CD4-positive, alpha-beta T cell treated with Interleukin-15 for 4 hours (primary cell): ENCODE results near the gene PDZD2.
"Not testable (repeated sequence)": the region's sequence is repeated elsewhere in the genome, so short reads cannot be mapped to it uniquely, and the experiment has no call there.

ENCODE experiments used
- DNase-seq: peaks from one replicate; pipeline ENCODE4 v3.0.0-alpha.2; 2020; ENCODE audit warnings: low spot score

The PDZD2 gene

DNA sequence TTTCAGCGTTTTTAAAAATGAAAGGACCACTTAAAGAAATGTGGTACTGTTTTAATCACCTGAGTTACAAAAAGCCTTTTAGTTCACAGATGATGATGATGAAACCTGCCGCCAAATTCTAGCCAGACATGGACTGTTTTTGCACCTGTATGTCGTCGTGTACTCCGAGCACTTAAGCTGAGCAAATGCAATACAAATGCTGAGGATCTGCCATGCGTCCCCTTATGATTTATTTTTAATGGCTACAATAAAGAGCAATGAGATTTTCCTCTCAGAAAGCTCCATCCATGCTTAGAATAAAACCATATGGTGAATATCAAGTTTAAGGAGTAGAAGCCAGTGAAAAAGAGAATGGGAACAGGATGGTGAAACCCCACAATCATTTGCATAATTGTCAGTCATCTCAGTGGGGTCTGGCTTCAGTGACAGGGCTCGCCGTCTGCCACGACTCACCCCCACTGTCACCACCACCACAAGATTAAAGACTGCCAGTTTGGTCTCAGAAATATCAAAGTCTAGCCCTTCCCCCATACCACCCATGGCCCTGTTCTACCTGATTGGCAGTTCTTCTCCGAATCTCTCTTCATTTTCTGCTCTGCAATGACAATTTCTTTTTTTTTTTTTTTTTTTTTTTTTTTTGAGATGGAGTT is 375.3 kb downstream of the PDZD2 start:
- no peak for DNase-seq

DNA sequence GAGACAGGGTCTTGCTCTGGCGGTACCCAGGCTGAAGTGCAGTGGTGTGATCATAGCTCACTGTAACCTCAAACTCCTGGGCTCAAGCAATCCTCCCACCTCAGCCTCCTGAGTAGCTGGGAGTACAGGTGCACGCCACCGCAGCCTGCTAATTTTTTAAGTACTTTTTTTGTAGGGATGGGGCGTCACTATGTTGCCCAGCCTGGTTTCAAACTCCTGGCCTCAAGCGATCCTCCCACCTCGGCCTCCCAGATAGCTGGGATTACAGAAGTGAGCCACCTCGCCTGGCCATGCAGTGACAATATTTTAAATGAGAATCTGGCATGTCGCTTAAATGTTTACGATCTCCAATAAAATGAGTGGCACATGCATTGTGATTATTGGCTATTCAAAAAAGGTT is 376.3 kb downstream of the PDZD2 start:
- not testable (repeated sequence) for DNase-seq

DNA sequence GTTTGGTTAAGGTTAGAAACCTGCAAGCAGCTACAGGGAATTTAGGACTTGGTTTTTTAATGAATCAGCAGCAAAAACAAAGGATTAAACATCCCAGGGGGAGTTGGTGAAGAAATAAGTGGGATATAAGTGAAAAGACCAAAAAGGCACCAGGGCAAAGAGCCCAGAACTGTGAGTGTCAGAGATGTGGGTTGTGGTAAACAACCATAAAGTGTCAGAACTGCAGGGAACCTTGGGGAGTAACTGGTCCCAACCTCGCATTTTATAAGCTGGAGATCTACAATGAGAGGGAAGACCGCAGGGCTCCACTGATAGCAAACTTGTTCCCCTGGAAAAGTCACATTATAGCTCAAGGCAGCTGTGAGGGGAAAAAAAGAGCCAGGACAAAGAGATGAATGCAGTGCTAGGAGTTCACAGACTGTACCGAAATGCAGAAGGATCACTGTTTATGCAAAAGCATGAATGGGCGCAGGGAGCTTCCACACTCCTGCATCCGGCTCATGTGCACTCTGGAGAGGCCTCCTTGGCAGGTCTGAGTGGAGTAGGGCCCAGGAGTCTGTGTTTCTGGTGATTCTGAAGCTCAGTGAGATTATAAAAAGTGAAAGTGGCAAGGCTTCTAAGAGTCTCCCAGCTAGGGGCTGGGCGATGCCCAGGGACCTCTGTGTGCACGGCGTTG is 378.9 kb downstream of the PDZD2 start:
- no peak for DNase-seq

DNA sequence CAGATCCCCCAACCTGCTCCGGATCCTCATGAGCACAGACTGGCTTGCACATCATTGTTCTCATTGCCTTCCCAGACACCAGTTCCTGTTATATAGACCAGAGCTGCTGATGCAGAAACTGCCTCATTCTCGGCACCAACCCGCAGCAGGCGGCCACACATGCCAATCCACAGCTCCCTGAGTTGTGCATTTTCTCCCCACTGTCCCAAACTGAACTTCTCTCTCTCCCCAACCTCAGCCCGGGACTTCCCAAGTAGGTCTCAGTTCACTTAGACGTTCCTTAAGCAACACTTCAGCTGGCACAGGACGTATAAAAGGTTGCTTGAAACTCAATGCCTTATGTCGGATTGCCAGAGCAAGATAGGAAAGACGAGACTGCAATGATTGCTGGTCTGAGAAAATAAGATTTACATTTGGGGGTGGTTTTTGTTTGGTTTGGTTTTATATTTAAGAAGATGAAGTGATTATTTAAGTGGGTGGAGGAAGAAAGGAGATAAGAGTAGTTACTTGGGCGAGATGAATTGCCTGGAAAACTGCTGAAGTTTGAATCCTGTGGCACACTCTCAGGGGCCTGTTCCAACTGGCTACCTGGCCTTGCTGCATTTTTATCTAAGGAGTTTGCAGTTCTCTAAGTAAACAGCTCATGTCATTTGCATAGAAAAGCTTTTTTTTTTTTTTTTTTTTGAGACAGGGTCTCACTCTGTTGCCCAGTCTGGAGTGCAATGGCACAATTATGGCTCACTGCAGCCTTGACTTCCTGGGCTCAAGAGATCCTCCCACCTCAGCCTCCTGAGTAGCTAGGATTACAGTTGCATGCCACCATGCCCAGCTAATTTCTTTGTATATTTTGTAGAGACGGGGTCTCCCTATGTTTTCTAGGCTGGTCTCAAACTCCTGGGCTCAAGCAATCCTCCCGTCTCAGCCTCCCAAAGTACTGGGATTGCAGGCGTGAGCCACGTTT is 379.8 kb downstream of the PDZD2 start:
- no peak for DNase-seq

DNA sequence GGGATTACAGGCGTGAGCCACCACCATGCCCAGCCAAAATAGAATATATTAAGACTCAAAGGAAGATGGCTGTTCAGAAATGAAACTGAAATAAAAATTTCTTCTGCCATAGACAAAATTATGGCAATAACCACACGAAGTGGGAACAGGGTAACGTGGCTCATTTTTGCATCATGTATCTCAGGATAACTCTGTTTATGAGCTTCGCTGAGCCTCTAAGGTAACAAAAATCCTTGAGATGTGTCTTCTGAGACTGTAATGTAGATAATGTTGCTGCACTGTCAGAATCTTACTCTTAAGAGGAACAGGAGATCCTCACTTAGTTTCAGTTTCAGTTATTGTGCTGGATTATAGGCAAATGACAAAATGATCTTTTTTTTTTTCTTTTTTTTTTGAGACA is 381.3 kb downstream of the PDZD2 start:
- DNase-seq: no peak

DNA sequence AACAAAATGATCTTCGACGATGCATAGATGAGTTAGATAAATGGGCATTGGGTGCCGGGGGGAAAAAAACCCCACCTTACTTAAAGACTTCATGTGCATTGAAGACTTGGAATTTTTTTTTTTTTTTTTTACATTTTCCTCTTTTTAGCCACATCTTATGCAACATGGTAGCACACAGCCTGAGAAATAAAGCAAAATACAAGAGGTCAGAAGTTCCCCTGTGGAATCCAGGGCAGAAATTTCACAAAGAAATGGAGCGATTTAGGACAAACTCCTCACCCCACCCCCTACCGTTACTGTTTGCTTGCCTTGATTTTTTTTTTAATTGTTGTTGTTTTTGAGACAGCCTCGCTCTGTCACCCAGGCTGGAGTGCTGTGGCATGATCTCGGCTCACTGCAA is 382.0 kb downstream of the PDZD2 start:
- DNase-seq: no peak

DNA sequence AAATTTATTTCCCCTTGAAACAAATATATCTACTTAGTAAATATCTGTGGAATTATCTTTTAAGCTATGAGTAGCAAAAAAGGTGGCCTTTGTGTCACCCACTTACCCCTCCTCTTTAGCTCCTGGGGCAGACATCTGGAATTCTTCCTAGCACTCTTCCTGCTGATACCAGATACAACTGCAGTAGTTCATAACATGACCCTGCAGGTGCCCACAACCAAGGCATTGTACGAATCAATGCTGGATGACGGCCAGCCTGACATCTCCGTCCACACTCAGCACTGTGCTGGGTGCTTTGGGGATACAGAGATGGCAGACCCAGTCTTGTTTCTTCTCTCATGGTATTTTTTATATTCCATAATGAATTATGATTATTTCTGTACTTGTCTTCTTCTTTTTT is 382.8 kb downstream of the PDZD2 start:
- no peak for DNase-seq

DNA sequence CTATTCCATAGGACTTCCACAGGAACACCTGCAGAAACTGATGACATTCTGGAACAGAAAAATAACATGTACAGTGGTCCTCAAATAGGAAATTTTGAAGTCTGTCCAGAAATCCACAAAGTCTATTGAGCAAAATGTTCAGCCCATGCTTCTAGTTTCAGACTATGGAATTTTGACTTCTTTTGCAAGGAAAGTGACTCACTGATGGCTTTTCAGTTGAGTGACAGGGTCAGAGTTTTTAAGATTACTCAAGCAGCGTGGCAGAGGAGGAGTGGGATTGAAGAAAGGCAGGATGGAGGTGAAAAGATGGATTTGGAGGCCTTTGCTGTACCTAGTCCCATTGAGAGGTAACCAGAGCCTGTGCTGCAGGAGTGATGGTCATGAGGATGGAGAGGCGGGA is 383.7 kb downstream of the PDZD2 start:
- no peak for DNase-seq

DNA sequence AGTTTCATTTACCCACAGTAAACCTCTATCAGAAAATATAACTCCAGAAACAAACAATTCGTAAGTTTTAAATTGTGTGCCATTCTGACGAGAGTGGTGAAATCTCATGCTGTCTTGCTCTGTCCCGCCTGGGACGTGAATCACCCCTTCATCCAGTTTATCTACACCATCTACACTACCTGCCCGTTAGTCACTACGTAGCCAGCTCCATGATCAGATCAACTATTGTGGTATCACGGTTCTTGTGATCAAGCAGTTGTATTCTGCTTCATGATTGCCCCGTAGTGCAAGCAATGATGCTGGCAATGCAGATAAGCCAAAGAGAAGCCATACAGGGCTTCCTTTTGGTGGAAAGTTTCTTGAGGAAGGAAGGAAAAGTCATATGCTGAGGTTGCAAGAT is 384.9 kb downstream of the PDZD2 start:
- no peak for DNase-seq

DNA sequence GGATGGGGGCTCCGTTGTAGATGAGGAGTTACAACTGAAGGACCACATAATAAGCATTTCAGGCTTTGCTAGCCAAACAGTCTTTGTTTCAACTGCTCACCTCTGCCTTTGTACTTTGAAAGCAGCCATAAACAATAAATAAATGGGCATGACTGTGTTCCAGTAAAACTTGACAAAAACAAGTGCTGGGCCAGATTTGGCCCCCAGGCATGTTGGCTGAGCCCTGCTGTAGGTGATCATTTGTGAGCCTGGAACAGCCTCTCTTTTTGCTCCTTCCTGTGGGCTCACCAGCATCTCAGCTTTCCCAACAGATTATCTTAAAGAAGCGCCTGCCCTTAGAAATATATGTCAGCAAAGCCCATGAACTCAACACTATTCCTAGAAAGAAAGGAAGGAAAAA is 385.8 kb downstream of the PDZD2 start:
- no peak for DNase-seq

DNA sequence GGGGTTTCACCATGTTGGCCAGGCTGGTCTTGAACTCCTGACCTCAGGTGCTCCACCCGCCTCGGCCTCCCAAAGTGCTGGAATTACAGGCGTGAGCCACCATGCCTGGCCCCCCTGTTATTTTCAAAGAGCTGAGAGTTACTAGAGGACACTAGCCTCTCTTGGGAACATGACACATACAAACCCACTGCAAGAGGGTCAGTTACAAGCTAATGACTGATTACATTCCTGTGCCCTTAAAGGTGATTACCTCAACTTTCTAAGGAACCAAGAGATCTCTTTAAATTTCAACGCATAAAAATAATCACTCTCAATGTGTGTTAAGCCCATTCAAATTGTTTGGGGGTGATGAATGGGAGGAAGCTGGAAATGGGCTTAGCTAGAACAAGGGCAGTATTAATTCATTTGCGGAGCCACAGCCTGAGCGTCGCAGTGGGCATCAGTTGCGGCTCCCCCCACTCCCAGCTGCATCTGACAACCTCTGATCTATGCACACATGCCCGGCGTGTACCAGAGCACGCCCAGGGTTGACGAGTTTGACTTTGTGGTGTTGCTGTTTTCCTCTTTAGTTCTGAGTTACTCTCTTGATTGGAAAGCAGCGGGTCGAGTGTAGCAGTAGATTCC is 388.3 kb downstream of the PDZD2 start:
- no peak for DNase-seq

DNA sequence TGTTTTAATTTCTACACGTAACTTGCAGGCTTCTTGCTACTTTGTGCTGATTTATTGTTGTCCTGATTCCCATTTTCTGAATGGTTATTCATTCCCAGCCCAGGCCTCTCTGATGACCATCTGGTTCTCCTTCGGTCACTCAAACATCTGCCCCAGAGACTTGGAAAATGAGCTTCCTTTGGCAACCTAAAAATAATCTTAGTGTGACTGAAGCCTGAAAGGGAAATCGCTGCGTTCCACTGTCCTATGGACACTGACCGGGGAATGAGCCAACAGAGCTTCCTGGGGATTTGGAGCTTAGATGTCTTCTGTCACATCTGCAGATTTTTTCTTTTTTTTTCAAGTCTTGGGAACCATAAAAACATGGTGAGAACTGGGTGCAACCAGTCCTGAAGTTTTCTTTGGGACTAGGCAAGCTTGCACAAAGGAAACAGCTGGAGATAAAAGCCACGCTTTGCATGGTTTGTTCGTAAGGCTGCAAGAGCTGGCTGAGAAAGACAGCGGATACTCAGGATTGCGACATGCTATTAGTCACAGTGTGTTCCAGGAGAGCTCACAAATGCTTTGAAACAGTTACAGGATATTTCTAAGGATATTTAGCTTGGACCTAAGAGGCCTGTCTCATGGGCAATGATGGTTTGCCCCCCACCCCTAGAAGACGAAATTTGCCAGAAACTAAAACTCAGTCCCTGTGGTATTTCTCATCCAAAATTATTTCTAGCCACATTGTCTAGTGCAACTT is 389.0 kb downstream of the PDZD2 start:
- DNase-seq: no peak

DNA sequence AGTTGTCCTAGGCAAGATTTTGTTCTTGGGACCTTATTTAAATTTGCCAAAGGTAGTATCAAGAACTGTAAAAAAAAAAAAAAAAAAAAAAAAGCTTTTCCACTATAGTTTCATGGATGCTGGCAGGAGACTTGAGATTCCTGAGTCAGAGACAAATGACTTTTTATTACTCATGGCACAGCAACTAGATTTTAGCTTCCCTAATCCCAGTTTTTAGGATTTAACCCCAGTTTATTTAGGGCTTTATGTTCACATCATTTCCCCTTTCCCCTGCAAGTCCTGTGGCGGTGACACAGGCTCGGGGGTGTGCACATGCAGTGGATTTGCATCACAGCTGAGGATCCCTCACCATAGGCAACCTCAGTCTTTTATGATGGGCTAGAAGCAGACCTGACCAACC is 390.3 kb downstream of the PDZD2 start:
- DNase-seq: no peak

DNA sequence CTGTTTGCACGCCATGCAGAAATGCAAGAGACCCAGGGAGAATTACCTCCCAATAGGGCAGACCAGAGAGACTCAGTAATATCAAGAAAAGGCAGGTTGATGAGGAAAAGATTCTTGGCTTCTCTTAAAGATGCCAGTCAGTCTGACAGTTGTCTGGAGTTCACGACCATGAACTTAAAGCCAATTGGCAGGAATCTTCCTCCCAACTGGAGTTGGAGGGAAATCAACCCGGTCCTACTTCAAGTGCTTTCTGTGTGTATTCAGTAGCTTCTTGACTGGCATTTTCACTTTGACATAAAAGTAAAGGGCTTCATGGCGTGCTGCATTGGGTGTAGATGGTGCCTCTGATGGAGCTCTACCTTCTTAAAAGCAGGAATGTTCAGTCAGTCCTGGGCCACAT is 390.9 kb downstream of the PDZD2 start:
- DNase-seq: no peak

DNA sequence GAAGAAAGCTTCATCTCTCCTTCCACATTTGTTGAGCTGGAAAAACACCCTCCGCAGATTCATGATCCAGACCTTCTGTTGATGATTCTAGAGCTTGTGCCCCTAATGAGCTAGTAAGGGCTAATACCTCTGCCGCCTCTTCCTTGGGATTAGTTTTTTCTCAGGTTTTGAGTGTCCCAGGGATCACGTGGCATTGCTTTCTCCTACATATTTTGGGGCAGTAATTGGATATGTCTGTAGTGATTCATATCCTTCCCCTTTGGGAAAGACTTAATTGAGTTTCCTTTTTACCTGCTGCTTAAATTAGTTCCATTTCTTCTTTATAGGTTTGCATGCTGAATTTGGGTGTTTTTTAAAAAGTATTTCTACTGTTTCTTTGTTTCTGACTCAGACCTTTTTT is 391.3 kb downstream of the PDZD2 start:
- DNase-seq: no peak

DNA sequence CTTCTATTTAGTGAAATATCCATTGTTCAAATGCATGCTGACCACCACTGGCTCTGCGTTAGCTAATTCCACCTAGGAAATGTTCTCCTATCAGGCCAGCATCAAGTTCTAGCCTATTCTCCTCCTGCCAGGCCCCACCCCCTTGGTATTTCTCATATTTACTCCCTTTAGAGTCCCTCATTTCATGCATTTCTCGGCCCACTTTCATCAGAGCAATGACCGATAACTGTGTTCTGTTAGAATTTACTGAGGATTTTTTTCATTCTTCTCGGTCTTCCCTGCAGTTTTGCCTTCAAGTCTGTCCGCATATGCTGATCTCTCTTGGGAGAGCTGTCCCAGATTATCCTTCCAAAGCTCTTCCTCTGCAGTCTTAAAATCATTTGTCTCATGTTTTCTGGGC is 391.8 kb downstream of the PDZD2 start:
- no peak for DNase-seq

DNA sequence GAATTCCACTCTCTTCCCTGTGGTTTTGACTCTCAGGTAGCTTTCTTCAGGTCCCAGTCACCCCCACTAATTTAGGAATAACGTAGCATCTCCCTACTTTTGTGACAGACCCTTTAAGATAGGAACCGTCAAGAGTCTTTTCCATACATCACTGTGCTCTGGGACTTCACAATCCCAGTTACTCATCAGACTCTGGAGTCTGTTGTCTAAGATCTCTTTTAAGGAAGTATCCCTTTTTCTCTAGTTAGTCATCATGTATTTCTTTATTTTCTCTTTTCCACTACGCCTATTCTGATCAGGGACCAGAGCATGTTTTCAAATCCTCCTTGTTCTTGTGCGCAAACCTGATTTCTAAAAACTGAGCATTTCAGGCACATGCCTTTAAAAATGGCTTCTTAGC is 392.2 kb downstream of the PDZD2 start:
- no peak for DNase-seq

DNA sequence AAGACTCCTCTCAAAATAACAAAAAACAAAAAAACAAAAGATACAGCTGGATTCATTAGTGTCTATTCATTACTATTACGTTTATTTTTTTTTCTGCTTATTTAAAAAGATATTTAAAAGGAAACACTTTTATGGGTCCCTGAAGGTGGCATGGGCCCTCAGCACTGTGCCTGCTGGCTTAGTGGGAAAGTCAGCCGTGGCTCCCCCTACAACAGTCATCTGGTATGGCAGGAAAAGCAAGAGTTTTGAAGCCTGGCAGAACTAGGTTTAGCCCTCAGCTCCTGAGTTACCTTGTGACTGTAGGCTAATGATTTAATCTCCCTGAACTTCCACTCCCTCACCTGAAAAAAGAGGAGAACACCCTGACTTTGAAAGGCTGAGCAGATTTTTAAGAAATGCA is 399.6 kb downstream of the PDZD2 start:
- DNase-seq: no peak

DNA sequence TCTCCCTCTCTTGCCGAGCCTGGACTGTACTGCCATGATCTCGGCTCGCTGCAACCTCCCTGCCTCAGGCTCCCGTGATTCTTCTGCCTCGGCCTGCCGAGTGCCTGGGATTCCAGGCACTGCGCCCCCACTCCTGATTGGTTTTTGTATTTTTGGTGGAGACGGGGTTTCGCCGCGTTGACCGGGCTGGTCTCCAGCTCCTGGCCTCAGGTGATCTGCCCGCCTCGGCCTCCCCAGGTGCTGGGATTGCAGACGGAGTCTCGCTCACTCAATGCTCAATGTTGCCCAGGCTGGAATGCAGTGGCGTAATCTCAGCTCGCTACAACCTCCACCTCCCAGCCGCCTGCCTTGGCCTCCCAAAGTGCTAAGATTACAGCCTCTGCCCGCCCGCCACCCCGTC is 400.2 kb downstream of the PDZD2 start:
- not testable (repeated sequence) for DNase-seq

DNA sequence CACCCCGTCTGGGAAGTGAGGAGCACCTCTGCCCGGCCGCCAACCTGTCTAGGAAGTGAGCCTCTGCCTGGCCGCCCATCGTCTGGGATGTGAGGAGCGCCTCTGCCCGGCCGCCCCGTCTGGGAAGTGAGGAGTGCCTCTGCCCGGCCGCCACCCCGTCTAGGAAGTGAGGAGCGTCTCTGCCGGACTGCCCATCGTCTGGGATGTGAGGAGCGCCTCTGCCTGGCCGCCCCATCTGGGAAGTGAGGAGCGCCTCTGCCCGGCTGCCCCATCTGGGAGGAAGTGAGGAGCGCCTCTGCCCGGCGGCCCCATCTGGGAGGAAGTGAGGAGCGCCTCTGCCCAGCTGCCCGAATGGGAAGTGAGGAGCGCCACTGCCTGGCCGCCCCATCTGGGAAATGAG is 400.7 kb downstream of the PDZD2 start:
- not testable (repeated sequence) for DNase-seq

DNA sequence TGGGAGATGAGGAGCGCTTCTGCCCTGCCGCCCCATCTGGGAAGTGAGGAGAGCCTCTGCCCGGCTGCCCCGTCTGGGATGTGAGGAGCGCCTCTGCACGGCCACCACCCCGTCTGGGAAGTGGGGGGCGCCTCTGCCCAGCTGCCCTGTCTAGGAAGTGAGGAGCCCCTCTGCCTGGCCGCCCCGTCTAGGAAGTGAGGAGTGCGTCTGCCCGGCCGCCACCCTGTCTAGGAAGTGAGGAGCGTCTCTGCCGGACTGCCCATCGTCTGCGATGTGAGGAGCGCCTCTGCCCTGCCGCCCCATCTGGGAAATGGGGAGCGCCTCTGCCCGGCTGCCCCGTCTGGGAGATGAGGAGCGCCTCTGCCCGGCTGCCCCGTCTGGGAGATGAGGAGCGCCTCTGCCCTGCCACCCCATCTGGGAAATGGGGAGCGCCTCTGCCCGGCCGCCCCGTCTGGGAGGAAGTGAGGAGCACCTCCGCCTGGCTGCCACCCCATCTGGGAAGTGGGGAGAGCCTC is 401.3 kb downstream of the PDZD2 start:
- DNase-seq: not testable (repeated sequence)

DNA sequence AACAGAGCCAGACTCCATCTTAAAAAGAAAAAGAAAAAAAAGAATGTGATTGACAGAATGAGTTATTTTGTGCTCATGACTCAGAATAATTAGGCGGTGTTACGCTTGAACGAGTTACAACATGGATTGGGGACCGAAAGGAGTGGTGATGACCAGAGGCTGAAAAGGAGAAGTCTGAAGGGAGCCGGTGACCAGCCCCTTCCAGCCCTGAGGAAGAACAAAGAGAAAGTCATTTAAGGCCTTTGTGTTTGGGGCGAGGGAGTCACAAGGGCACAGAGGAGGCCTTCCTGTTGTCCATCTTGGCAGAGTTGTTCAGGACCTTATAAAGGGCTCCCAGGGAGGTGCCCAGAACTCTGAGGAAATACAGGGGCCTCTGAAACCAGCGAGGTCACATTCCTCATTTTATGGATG is 403.6 kb downstream of the PDZD2 start:
- no peak for DNase-seq
